Activated T-helper 1 cell treated with anti-CD3 and anti-CD28 coated beads, Interleukin-2, amount 50 U/mL, for 16 hours (primary cell): Measurements from ENCODE around the gene FBXO47.
"Not testable (repeated sequence)": the region's sequence is repeated elsewhere in the genome, so short reads cannot be mapped to it uniquely, and the experiment has no call there.

Experiments used
- DNase-seq, 2 donors: peaks; one replicate each; pipeline ENCODE4 v3.0.0-alpha.2; 2020; ENCODE audit warnings: low read depth in 1 of 2, low spot score in 1 of 2

The FBXO47 gene

DNA sequence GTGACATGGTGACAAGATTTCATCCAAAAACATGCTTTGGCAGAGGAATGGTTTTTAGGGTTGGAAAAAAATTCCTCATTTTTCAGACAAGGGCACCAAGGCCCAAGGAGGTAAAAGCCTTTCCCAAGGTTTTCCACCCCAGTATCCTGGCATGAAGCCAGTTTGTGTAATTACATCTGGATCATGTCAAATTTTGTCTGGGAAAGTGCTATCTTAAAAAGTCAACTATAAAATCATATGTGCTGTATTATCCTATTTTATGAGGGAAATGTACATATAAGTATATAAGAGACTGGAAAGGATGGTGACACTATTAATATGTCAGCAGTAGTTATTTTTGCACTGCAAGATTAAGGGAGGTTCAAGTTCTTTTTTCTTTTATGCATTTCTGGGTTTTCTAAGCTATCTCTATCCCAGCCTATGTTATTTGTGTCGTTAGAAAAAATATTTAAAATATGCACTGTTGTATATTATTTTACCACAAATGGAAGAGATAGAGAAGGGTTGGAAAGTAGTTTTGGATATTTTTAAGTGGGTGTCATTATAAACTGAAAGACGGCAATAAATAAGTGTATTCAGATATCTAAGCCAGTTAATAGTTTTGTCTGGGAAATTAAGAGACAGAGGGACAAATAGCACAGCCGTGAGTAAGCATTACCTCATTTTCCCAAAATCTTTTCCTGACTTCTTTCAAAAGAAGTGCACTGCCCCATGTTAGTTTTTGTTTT lies 13.5 kb upstream of the FBXO47 start:
- no peak for DNase-seq

DNA sequence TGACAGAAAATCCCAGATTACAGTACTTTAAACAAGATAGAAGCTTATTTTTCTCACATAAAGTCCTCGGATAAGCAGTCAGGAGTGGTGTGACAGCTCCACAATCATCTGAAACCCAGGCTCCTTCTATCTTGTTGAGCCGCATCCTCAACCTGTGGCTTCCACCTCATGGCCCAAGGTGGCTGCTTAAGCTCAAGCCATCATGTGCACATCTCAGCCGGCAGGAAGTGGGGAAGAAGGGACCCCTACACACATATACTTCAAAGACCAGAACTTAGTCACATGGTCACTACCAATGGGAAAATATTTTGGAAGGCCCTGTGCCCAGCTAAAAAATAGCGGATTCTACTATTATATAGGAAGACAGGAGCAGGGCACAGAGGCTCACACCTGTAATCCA lies 11.0 kb upstream of the FBXO47 start:
- DNase-seq = no peak

DNA sequence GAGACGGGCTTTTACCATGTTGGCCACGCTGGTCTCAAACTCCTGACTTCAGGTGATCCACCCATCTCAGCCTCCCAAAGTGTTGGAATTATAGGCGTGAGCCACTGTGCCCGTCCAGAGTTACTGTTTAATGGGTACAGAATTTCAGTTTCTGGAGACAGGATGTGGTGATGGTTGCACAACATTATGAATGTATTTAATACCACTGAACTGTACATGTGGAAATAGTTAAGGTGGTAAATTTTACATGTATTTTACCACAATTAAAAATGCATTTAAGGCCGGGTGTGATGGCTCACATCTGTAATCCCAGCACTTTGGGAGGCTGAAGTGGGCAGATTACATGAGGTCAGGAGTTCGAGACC lies 9.0 kb upstream of the FBXO47 start:
- not testable (repeated sequence) for DNase-seq

DNA sequence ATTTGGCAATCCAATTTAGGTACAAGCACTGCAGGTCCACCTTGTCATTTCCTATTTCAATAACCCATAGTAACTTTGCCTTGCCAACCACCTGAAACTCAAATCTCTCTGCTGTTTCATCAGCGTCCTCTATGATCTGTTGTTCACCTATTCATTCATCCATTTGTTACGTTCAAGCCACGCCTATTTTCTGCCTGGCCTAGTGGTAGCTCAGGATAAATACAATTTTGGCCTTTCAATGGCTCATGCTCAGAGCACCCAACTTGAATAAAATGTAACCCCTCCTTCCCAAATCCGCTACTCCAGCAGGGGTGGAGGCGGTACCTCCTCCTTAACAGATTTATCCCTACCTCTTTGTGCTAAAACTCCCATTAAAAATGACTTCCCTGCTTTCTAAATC lies 3.6 kb upstream of the FBXO47 start:
- no peak for DNase-seq

DNA sequence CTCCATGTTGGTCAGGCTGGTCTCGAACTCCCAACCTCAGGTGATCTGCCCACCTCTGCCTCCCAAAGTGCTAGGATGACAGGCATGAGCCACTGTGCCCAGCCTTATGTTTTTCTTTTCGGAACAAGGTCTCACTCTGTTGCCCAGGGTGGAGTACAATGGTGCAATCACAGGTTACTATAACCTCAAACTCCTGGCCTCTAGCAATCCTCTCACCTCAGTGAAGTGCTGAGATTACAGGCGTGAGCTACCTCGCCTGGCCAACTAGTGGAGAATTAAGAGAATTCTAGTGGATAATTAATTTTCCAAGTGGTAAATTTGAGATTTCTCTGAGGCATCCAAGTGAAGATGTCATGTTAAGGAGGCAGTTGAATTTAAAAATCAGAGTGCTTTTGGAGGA lies 2.9 kb upstream of the FBXO47 start:
- DNase-seq = no peak

DNA sequence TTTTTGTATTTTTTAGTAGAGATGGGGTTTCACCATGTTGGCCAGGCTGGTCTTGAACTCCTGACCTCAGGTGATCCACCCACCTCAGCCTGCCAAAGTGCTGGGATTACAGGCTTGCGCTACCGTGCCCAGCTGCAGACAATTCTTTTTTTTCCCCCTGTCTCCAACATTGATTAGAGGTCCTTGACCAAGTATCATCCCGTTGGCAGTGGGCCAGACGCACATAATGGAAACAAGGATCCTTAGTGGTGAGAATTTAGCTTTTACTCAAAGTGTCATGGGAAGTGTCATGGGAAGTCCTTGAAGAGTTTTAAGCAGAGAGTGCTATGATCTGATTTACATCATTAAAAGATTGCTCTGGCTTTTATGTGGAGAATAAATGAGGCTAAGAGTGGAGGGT lies 2.1 kb upstream of the FBXO47 start:
- DNase-seq = no peak

DNA sequence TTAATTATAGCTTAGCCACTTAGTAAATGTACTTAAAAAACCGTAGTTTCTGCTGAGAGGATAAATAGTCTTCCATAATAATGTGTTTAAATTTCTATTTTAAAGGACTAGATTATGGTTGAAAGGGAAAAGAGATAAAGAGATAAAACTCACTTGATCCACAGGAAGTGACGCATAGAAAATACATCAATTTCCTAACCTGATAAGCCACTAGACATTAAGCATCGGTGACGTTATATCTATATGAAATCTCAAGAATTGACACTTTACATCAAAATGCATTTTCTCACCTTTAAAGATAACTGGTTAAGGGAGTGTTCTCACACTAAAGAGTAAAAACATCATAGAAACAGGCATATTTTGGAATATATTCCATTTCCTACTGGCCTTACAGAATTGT lies 5.8 kb downstream of the FBXO47 start:
- no peak for DNase-seq

DNA sequence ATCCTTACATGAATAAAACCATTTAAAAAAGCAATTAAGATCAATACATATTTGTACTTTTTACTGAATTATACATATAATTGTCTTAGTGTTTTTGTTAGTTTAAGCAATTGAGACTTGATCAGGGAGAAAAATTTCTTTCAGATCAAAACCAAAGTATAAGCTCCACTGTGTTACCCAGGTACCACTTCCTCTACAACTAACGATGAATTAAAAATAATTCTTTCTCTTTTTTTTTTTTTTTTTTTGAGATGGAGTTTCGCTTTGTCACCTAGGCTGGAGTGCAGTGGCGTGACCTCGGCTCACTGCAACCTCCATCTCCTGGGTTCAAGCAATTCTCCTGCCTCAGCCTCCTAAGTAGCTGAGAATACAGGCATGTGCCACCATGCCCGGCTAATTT lies 6.8 kb downstream of the FBXO47 start:
- no peak for DNase-seq

DNA sequence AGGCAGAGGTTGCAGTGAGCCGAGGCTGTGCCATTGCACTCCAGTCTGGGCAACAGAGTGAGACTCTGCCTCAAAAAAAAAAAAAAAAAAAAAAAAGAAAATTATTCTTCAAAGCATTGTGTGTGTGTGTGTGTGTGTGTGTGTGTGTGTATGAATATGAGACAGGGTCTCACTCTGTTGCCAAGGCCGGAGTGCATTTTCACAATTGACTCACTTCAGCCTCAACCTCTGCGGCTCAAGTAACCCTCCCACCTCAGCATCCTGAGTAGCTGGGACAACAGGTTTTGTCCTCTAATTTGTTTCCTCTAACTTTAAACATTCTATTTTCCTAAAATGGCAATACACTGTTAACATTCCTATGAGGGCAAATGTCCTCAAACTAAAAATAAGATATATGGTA lies 7.7 kb downstream of the FBXO47 start:
- DNase-seq = no peak

DNA sequence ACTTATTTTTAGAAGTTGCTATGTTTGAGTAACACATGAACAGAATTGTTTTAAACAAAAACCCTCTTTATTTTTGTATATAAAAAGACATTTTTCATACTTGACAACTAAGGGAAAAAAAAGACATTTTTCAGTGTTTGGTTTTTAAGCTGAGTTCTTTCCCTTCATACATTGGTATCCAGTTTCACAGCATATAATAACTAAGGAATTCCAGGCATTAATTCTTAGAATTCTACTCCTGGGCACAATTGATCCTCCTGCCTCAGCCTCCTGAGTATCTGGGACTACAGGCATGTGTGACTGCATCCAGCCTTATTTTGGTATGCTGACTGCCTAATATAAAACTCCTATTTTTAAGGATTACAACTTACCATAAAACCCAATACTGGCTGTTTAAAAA lies 8.4 kb downstream of the FBXO47 start:
- DNase-seq = no peak

DNA sequence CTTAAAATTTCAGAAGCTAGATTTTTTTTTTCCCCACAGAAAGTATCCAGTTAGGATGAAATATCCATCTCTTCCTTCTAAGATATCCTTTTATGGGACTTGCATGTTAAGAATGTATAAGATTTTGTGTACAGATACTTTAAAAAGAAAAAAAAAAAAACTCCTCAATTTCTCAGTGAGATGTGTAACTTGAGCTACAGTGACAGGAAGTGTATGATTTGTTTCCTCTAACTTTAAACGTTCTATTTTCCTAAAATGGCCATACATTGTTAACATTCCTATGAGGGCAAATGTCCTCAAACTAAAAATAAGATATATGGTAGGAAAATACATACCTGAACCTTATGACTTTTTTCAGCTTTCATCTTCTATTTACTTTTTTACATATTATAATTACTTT lies 8.9 kb downstream of the FBXO47 start:
- DNase-seq = no peak

DNA sequence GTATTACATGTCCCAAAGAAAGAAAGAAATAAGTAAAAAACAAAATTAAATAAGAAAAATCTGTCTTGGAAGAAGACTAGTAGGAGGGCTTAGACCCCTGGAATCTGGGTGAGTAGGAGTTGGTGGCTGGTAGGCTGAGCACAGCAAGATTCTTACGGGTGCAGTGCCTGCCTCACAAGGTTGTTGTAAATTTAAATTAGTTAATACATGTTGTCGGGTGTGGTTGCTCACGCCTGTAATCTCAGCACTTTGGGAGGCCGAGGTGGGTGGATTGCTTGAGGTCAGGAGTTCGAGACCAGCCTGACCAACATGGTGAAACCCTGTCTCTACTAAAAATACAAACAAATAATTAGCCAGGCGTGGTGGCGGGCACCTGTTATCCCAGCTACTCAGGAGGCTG lies 13.4 kb downstream of the FBXO47 start:
- not testable (repeated sequence) for DNase-seq

DNA sequence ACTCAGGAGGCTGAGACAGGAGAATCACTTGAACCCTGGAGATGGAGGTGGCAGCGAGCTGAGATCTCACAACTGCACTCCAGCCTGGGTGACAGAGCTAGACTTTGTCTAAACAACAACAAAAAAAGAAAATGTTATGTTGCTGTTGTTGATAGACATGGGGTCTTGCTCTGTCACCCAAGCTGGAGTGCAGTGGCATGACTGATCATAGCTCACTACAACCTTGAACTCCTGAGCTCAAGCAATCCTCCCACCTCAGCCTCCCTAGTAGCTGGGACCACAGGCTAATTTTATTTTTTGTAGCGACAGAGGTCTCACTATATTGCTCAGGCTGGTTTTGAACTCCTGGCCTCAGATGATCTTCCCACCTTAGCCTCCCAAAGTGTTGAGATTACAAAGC lies 20.0 kb downstream of the FBXO47 start:
- DNase-seq = no peak

DNA sequence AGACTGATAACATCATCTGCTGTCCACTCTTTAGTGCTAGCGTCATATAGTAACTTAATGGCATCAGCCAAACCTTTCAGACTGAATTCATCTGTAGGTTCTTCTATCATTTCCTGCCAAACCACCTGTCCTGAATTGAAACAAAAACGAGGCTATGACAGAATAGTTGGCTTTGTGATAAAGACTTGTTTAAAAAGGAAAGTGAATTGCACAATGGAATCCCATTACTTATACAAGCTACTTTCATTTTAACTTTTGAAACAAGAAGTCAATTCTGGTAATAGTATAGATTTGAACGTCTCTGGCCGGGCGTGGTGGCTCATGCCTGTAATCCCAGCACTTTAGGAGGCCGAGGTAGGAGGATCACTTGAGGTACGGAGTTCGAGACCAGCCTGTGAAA lies 23.6 kb downstream of the FBXO47 start:
- DNase-seq = no peak

DNA sequence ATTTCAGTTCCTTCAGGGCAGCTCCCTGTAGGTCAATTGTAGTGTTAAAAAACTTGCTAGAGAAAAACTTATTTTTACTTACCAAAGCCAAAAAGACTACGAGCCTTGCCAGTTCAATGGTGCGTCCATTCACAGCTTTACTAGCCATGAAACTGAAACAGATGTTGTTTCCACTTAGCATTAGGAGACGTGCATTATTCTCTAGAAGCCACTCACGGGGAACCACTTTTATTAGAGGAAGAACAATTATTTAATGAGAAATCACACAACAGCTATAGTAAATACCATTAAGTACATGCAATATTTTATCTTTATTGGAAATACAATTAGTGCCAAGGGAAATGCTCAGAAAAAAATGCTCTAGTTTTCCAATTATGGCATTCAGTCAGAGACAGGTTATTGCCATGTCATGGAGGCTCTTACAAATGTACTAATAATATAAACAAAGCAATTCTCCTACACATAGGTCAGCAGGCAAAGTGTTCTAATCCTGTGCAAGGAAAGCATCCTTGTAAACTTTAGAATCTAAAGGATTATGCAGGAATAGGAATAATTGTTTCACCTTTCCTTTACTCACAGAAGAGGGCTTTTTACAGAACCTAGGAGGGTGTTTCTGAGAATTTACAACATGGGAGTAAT lies 24.4 kb downstream of the FBXO47 start:
- no peak for DNase-seq

DNA sequence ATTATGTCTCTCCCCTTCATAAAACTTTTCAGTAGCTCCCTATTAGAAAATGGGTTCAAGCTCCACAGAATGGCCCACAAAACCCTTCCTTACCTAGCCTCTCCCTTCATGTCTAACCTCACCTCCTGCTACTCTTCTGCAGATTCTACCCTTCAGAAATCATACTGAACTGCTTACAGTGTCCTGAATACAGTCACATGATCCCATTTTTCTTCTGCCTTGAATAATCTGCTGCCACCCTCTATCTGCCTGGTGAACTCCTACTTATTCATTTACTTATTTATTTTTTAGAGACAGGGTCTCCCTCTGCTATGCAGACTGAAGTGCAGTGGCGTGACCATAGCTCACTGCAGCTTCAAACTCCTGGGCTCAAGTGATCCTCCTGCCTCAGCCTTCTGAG lies 26.8 kb downstream of the FBXO47 start:
- no peak for DNase-seq

DNA sequence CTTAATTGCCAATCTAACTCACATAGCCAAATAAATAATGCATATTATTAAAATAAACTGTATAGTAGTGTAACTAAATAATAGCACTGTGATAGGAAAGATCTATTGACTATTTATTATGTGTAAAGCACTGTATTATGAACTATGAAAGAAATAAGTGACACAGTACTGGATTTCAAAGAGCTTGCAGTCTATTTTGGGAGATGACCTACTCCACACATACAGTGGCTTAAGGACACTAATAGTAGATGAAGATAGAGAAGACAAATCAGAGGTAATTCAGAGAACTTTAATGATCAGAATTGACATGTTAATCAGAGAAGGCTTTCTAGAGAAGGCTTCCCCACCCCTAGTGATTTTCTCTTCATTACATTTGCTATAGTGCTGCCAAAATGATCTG lies 27.2 kb downstream of the FBXO47 start:
- DNase-seq = no peak

DNA sequence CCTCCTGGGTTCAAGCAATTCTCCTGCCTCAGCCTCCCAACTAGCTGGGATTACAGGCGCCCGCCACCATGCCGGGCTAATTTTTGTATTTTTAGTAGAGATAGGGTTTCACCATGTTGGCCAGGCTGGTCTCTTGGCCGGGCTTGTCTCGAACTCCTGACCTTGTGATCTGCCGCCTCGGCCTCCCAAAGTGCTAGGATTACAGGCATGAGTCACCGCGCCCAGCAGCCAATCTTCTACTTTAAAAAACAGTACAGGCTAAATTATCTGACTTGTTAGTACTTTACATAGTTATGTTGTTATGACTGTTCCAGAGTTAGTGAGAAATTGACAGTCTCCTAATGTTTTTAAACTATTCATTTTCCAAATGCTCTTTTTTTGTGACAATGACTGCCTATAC lies 33.2 kb downstream of the FBXO47 start:
- DNase-seq = not testable (repeated sequence)

DNA sequence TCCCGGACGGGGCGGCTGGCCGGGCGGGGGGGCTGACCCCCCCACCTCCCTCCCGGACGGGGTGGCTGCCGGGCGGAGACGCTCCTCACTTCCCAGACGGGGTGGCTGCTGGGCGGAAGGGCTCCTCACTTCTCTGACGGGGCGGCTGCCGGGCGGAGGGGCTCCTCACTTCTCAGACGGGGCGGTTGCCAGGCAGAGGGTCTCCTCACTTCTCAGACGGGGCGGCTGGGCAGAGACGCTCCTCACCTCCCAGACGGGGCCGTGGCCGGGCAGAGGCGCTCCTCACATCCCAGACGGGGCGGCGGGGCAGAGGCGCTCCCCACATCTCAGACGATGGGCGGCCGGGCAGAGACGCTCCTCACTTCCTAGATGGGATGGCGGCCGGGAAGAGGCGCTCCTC lies 36.4 kb downstream of the FBXO47 start:
- DNase-seq = not testable (repeated sequence)

DNA sequence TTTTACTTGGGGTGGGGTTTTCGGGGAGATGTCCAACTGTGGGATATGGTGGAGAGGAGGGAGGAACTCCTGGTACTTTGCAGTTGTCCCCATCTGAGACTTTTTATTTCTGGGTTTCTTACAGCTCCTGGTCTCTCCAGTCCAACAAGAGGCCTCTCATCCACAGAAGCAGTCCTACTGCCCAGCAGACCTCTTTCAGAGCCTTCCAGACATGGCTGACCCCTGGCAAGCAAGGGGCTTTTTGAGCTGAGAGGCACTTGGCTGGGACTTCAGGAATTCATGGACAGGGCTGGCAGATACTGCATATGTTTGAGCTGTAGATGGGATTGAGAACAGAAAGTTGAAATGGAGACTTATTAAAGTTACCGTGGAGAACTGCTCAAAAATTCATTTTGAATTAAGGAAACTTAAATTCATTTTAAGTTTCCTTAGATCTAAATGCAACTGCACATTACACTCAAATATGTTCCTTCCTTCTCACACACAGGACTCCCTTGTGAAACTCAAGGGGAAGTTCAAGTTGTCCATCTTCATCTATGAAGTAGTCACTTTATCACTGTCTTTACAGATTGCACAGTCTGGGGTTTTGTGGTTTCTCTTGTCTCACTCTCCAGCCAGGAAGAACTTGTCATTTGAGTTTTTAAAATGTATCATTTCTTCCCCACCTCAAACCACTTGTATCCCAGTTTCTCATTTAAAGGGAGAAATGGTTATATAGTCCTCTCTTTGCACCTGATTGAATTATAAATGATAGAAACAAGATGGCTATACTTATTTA lies 40.7 kb downstream of the FBXO47 start:
- DNase-seq = no peak

DNA sequence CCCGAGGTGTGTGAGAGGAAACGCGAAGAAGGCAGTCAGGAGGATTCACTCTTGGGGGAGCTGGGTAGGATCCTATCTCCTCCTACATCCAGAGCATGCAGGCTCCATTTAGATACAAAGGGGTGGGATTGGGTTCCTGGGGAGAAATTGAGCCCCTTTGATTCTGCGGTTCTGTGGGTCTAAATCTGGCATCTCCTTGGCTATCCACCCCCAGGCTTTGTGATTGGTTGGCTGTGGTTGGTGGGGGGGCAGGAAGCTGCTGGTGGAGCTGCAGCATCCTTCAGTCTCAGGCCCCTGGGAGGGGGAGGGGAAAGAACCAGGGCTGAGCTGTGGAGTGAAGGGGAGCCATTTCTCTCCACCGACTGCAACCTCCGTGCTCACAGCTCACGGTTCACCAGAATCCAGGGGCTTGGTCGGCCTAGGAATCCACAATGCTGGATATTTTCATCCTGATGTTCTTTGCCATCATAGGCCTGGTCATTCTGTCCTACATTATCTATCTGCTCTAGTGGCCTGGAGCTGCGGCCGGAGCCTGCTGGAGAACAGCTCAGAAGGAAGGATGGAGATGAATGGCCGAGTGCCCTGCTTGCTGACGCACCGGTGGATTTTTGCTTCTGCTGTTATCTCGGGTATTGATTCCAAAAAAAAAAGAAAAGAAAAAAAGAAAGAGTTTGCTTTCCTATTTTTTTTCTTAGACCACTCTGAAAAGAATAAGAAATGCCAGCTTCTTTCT lies 41.8 kb downstream of the FBXO47 start, which contains the start of gene LASP1NB:
Gene LASP1NB, plus strand, starts transcription at position 352 of the 733 bp plus-strand sequence.
- DNase-seq = no peak
